Measurements from ENCODE around the gene SHISAL1.

Gene SHISAL1

DNA sequence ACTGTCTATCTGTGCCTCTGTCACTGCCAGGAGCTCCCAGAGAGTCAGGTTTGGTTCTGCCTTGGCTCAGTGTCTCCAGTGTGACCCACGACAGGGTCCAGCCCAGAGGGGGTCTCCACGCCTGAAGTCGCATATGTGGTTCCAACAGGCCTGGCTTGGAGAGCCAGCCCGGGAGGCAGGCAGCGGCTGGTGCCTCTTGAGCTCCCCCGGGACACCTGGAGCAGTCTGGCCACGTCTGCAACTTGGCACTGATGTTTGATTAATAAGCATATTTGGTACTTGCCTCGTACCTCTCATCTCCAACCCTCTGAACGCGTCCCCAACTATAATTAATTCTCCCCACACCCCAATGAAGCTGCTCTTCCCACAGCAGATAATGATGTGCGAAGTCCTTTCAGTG, 31.7 kb upstream of the SHISAL1 start:
- DNase-seq (ENCODE audit: low read depth), result no peak
- TF ChIP-seq, protein P1, sequence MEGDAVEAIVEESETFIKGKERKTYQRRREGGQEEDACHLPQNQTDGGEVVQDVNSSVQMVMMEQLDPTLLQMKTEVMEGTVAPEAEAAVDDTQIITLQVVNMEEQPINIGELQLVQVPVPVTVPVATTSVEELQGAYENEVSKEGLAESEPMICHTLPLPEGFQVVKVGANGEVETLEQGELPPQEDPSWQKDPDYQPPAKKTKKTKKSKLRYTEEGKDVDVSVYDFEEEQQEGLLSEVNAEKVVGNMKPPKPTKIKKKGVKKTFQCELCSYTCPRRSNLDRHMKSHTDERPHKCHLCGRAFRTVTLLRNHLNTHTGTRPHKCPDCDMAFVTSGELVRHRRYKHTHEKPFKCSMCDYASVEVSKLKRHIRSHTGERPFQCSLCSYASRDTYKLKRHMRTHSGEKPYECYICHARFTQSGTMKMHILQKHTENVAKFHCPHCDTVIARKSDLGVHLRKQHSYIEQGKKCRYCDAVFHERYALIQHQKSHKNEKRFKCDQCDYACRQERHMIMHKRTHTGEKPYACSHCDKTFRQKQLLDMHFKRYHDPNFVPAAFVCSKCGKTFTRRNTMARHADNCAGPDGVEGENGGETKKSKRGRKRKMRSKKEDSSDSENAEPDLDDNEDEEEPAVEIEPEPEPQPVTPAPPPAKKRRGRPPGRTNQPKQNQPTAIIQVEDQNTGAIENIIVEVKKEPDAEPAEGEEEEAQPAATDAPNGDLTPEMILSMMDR (IDR thresholded peaks at IDR 0.05; ENCODE audit: control insufficient read depth, extremely low read depth, insufficient read depth), result no peak
- no peak overlapping the region for H3K4me3 ChIP-seq (ENCODE audit: low read depth, low read length)

DNA sequence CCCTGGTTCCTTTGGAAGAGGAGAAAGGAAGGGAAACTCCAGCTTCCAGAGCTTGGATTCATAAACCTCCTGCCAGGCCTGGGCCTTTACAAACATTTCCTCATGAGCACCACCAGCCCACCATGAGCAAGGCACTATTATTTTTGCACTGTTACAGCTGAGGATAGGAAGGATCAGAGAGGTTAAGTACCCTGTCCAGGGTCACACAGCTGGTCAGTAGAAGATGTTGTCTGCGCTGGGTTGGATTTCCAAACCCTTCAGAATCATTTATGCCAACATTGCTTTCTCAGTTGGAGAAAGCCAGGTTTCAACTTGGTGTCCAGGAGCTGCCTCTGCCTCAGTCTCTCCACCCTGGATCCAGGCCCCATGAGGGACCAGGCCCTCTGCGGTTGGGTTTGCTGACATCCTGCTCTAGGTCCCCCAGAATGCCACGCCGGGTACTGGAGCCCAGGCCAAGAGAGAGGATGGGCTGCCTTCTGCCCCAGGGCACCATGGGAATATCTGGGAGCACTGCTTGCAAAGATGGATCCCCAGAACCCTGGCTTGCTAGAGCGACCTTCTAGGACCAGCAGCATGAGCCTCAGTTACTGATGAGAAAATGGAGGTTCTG, 29.7 kb upstream of the SHISAL1 start:
- DNase-seq (ENCODE audit: low read depth), result no peak
- TF ChIP-seq, protein P1 (IDR thresholded peaks at IDR 0.05; ENCODE audit: control insufficient read depth, extremely low read depth, insufficient read depth), result no peak
- H3K4me3 ChIP-seq (ENCODE audit: low read depth, low read length), result no peak overlapping the region

- no peak overlapping the region for H3K4me3 ChIP-seq (ENCODE audit: low read depth, low read length)
- DNase-seq (ENCODE audit: low read depth), result no peak
- TF ChIP-seq, protein P1 (IDR thresholded peaks at IDR 0.05; ENCODE audit: control insufficient read depth, extremely low read depth, insufficient read depth), result no peak
Observed at GRCh38 chr22:44341431-44342346, 28.9 kb upstream of the SHISAL1 start.

- TF ChIP-seq, protein P1 (IDR thresholded peaks at IDR 0.05; ENCODE audit: control insufficient read depth, extremely low read depth, insufficient read depth), result no peak
- no peak for DNase-seq (ENCODE audit: low read depth)
- no peak overlapping the region for H3K4me3 ChIP-seq (ENCODE audit: low read depth, low read length)
Observed at GRCh38 chr22:44340271-44341239, 27.8 kb upstream of the SHISAL1 start.

- TF ChIP-seq, protein P1 (IDR thresholded peaks at IDR 0.05; ENCODE audit: control insufficient read depth, extremely low read depth, insufficient read depth), result no peak
- DNase-seq (ENCODE audit: low read depth), result peak; percentile 11
- no peak overlapping the region for H3K4me3 ChIP-seq (ENCODE audit: low read depth, low read length)
Observed at GRCh38 chr22:44338906-44339305, 26.2 kb upstream of the SHISAL1 start.

DNA sequence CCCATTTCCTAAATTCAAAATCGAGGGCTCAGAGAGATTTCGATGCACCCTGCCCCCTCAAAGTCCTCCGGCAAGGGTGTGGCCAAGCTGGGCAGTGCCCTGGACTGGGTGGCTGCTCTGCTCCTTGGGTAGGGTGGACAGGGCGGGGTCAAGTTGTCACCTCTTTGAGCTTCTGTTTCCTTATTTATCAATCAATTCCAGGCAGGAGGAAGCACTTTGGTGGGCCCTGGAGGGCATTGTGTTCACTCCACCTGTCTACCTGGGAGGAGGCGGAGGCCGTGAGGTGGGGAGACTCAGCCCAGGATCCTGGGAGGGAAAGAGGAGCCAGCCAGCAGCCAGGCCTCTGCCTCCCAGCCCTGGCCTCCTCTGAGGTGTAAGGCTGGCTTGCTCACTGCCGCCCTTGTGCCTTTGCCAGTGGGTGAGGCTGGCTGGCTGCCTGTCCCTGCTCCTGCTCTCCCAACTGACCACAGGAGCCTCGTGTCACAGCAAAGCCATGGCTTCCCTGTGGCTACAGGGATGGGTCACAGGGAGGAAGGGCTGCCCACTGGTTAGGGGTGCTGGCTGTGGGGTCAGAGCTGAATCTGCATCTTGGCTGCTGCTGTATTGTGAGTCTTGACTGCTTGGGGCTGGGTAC, 25.5 kb upstream of the SHISAL1 start:
- no peak for DNase-seq (ENCODE audit: low read depth)
- H3K4me3 ChIP-seq (ENCODE audit: low read depth, low read length), result no peak overlapping the region
- TF ChIP-seq, protein P1 (IDR thresholded peaks at IDR 0.05; ENCODE audit: control insufficient read depth, extremely low read depth, insufficient read depth), result no peak
